Smooth muscle cell (in vitro differentiated cells): ENCODE results near the gene KCNAB2. TPM values are rescaled to one million over a fixed set of nuclear protein-coding genes. Genes with fewer than 3 reads are reported as not detected.

Experiments used
- DNase-seq: peaks from one replicate; lab custom pipeline; 2025; ENCODE audit not compliant: unreplicated experiment; lab: John Stamatoyannopoulos, UW
- H2AFZ ChIP-seq: fragments of 200-600 bp; sonication (generic); 2 replicates; pipeline ENCODE4 v1.6.0; 2016; ENCODE audit warnings: antibody characterized with exemption, low read depth, mild to moderate bottlenecking
- H3F3A ChIP-seq: fragments of 200-600 bp; sonication (generic); 2 replicates; pipeline ENCODE4 v1.6.0; 2017; ENCODE audit warnings: antibody characterized with exemption, low read depth
- H3K27ac ChIP-seq: fragments of 200-600 bp; sonication (generic); 2 replicates; pipeline ENCODE4 v1.5.1; 2016; ENCODE audit warnings: low read depth, mild to moderate bottlenecking
- H3K27me3 ChIP-seq: fragments of 200-600 bp; sonication (generic); 2 replicates; pipeline ENCODE4 v1.6.1; 2016; ENCODE audit warnings: low read depth, mild to moderate bottlenecking
- H3K36me3 ChIP-seq: fragments of 200-600 bp; sonication (generic); 2 replicates; pipeline ENCODE4 v1.5.1; 2016; ENCODE audit warnings: low read depth
- H3K4me1 ChIP-seq: fragments of 200-600 bp; sonication (generic); 2 replicates; pipeline ENCODE4 v1.5.1; 2016; ENCODE audit warnings: low read depth
- H3K4me2 ChIP-seq: fragments of 200-600 bp; sonication (generic); 2 replicates; pipeline ENCODE4 v1.6.0; 2016; ENCODE audit warnings: mild to moderate bottlenecking
- H3K4me3 ChIP-seq: fragments of 200-600 bp; sonication (generic); 2 replicates; pipeline ENCODE4 v1.5.1; 2016; ENCODE audit warnings: mild to moderate bottlenecking
- H3K79me2 ChIP-seq: fragments of 200-600 bp; sonication (generic); 2 replicates; pipeline ENCODE4 v1.6.0; 2016; ENCODE audit warnings: low read depth, mild to moderate bottlenecking
- H3K9ac ChIP-seq: fragments of 200-600 bp; sonication (generic); 2 replicates; pipeline ENCODE4 v1.6.0; 2016; ENCODE audit warnings: low read depth
- H3K9me3 ChIP-seq: fragments of 200-600 bp; sonication (generic); replicated peaks from 2 replicates; pipeline ENCODE4 v1.5.1; 2016; ENCODE audit warnings: low read depth
- H4K20me1 ChIP-seq: fragments of 200-600 bp; sonication (generic); 2 replicates; pipeline ENCODE4 v1.6.0; 2016; ENCODE audit warnings: low read depth
- WGBS: methylation state at CpG from one replicate; pipeline ENCODE4 v1.1.7; 2016; ENCODE audit warnings: low lambda C conversion rate; 5-methylcytosine and 5-hydroxymethylcytosine counted together
- polyA plus RNA-seq: library from polyadenylated mRNA; unstranded; fragments of >200 nt; fragmentation: Nextera tagmentation; extraction: Ambion mirVana; gene quantifications from 2 replicates; pipeline ENCODE4 v1.2.1, GENCODE V29; 2016
- total RNA-seq: library from RNA; depleted of rRNA; stranded (reverse); fragments of >200 nt; gene quantifications from 2 replicates; pipeline ENCODE4 v1.2.3, GENCODE V29; 2014
- TF ChIP-seq, protein P1 (sequence below): fragments of 200-600 bp; sonication (generic); IDR thresholded peaks from 2 replicates; pipeline ENCODE4 v1.5.1; 2017; ENCODE audit warnings: borderline replicate concordance, mild to moderate bottlenecking, antibody characterized with exemption; ENCODE audit not compliant: insufficient read depth, poor library complexity, severe bottlenecking

The KCNAB2 gene
- total and polyA plus RNA-seq, 2 experiments from 2014 or later, result 3.6 to 3.9 TPM

DNA sequence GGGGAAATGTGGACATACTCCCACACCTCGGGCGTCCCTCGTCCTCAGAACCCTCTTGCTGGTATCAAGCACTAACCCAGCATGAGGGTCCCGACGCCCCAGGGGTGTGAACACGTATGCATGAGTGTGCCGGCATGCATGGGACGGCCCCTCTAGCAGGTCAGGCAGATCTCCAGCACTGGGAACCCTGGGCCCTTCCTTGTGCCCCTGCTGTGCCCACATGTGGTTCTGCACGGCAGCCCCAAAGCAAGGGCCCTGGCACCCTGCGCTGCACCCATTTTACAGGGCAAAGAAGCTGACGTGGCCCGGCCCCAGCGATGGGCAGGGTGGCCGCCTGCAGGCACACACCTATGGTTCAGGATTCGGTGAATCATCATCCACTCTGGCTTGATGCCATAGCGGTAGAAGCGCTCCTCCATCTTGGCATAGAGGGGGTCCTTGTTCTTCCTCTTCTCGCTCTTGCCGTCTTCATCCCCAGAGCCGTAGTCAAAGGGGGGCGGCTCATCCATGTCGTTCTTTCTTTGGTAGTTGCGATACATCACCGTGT is 100.2 kb downstream of the KCNAB2 start:
- no peaks in the 10 kb centered on the region for H3K36me3 ChIP-seq
- TF ChIP-seq, protein P1, sequence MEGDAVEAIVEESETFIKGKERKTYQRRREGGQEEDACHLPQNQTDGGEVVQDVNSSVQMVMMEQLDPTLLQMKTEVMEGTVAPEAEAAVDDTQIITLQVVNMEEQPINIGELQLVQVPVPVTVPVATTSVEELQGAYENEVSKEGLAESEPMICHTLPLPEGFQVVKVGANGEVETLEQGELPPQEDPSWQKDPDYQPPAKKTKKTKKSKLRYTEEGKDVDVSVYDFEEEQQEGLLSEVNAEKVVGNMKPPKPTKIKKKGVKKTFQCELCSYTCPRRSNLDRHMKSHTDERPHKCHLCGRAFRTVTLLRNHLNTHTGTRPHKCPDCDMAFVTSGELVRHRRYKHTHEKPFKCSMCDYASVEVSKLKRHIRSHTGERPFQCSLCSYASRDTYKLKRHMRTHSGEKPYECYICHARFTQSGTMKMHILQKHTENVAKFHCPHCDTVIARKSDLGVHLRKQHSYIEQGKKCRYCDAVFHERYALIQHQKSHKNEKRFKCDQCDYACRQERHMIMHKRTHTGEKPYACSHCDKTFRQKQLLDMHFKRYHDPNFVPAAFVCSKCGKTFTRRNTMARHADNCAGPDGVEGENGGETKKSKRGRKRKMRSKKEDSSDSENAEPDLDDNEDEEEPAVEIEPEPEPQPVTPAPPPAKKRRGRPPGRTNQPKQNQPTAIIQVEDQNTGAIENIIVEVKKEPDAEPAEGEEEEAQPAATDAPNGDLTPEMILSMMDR, result no peak
- no peaks in the 10 kb centered on the region for H3K79me2 ChIP-seq
- no peaks in the 10 kb centered on the region for H4K20me1 ChIP-seq
- no peaks in the 10 kb centered on the region for H3K4me1 ChIP-seq
- H3K27me3 ChIP-seq, result peaks cover 25% of the 10 kb centered on the region
- no peak overlapping the region for H2AFZ ChIP-seq
- no peak overlapping the region for H3K27ac ChIP-seq
- H3K9ac ChIP-seq, result no peak overlapping the region
- 93% methylated on average over 24 of the region's 24 CpGs for WGBS
- H3K4me3 ChIP-seq, result no peak overlapping the region
- no peak overlapping the region for H3K4me2 ChIP-seq
- H3F3A ChIP-seq, result no peaks in the 10 kb centered on the region
- H3K9me3 ChIP-seq, result no peaks in the 10 kb centered on the region
- DNase-seq, result no peak

DNA sequence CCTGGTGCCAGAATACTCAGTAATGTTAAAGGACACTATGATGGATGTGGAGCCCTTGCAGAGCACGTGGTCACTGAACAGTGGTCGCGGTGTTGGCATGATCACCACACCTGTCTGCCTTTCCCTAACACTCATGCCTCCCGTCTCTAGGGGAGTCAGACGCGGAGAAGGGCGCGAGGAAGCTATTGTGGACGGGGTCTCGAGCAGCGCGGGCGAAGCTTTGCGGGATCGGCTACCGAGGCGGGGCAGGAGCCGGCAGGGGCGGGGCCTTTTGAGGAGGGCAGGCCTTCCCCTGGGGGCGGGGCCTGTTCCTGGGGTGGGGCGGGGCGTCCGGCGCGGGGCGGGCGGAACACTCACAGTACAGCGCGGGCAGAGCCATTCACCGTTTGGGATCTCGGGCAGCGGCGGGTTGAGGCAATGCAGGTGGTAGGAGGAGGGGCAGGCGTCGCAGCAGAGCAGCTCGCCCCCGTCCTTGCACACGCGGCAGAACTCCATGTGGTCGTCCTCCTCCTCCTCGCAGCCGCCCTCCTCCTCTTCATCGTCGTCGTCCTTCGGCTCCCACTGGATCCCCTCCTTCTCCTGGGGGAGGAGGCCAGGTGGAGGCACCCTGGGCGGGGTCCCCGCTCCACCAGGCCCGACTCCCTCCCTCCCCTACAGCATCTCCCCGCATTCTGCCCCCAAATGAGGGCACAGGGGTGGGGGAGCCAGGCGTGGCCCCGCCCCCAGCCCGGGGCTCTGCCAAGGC is 103.0 kb downstream of the KCNAB2 start:
- 5% methylated on average over 34 of the region's 53 CpGs for WGBS
- Histone ChIP-seq H2AFZ (no peak overlapping the region), H3K4me1 (no peaks in the 10 kb centered on the region), H3F3A (no peaks in the 10 kb centered on the region), H3K79me2 (no peaks in the 10 kb centered on the region), H3K36me3 (no peaks in the 10 kb centered on the region), H3K9ac (no peak overlapping the region), H3K4me3 (no peak overlapping the region), H3K27ac (no peak overlapping the region), H4K20me1 (no peaks in the 10 kb centered on the region), H3K9me3 (no peaks in the 10 kb centered on the region), H3K4me2 (peak overlapping the region; percentile 44), H3K27me3 (peaks cover 25% of the 10 kb centered on the region)
- no peak for DNase-seq
- TF ChIP-seq, protein P1, result no peak

GRCh38 chr1:6149597-6149996 is 103.9 kb downstream of the KCNAB2 start:
- H3K9ac ChIP-seq, result no peak overlapping the region
- no peak overlapping the region for H3K27ac ChIP-seq
- no peaks in the 10 kb centered on the region for H4K20me1 ChIP-seq
- no peaks in the 10 kb centered on the region for H3K4me1 ChIP-seq
- no peak overlapping the region for H3K4me3 ChIP-seq
- H3K36me3 ChIP-seq, result no peaks in the 10 kb centered on the region
- WGBS, result 100% methylated on average over 1 of the region's 1 CpG
- H3K9me3 ChIP-seq, result no peaks in the 10 kb centered on the region
- no peaks in the 10 kb centered on the region for H3F3A ChIP-seq
- H3K27me3 ChIP-seq, result peaks cover 25% of the 10 kb centered on the region
- H3K4me2 ChIP-seq, result no peak overlapping the region
- H3K79me2 ChIP-seq, result no peaks in the 10 kb centered on the region
- no peak overlapping the region for H2AFZ ChIP-seq
- DNase-seq, result no peak
- TF ChIP-seq, protein P1, result no peak
